ENCODE results near the gene IFNLR1.

- no peak for TF ChIP-seq CTCF (IDR thresholded peaks at IDR 0.05)
- no peak for TF ChIP-seq POLR2A (IDR thresholded peaks at IDR 0.05)
These were observed 35.7 kb upstream of the IFNLR1 start for GRCh38 chr1:24222793-24223192.
